Activated CD4-positive, CD25-positive, alpha-beta regulatory T cell treated with anti-CD3 and anti-CD28 coated beads, Interleukin-2, amount 50 U/mL, for 24 hours (primary cell): ENCODE results near the gene TMEM30A.
A peak's percentile ranks its signal among the peaks of the same experiment; 100 is the strongest.

Experiments used
- ATAC-seq, 2 donors: fragments of 150-1000 bp; cut with Tn5 transposase; one replicate each; pipeline ENCODE4 v1.10.0; 2021; ENCODE audit warnings: mild to moderate bottlenecking in 1 of 2, moderate library complexity in 1 of 2

The TMEM30A gene

GRCh38 chr6:75213112-75213511 lies 71.5 kb downstream of the TMEM30A start:
- ATAC-seq, result no peak

- ATAC-seq, result no peak
Measured at GRCh38 chr6:75211920-75212590, 72.5 kb downstream of the TMEM30A start.

DNA sequence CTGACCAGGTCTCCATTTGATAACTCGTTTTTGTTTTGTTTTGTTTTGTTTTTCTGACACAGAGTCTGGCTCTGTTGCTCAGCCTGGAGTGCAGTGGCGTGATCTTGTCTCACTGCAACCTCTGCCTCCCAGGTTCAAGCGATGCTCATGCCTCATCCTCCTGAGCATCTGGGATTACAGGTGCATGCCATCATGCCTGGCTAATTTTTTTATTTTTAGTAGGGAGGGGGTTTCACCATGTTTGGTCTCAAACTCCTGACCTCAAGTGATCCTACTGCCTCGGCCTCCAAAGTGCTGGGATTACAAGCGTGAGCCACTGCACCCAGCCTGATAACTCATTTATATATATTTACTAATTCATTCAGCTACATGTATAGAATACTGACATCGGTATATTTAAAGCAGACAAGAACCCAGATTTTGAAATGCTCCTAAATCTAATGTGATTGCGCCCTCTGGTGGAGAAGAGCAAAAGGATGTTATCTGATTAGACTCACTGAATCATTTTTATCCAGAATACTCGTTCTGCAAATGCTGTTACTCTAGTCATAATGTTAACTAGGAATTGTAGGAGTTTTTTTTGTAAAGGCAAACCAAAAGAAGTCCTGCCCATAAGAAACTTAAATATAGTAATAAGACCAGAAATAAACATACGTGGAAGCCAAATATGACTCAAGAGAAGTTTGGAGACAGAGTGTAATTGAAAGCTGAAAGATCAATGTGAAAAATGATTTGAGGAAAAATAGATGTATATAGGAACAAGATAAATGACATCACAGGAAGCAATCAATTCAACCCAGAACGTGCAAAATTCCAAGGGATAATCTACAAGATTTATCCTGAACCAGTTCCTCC lies 73.5 kb downstream of the TMEM30A start:
- no peak for ATAC-seq

GRCh38 chr6:75209184-75209723 lies 75.3 kb downstream of the TMEM30A start:
- ATAC-seq, result no peak

GRCh38 chr6:75208298-75209183 lies 76.1 kb downstream of the TMEM30A start:
- peak; percentile 83 to 87 for ATAC-seq

- ATAC-seq, result no peak
Measured at GRCh38 chr6:75206576-75207342, 77.8 kb downstream of the TMEM30A start.

DNA sequence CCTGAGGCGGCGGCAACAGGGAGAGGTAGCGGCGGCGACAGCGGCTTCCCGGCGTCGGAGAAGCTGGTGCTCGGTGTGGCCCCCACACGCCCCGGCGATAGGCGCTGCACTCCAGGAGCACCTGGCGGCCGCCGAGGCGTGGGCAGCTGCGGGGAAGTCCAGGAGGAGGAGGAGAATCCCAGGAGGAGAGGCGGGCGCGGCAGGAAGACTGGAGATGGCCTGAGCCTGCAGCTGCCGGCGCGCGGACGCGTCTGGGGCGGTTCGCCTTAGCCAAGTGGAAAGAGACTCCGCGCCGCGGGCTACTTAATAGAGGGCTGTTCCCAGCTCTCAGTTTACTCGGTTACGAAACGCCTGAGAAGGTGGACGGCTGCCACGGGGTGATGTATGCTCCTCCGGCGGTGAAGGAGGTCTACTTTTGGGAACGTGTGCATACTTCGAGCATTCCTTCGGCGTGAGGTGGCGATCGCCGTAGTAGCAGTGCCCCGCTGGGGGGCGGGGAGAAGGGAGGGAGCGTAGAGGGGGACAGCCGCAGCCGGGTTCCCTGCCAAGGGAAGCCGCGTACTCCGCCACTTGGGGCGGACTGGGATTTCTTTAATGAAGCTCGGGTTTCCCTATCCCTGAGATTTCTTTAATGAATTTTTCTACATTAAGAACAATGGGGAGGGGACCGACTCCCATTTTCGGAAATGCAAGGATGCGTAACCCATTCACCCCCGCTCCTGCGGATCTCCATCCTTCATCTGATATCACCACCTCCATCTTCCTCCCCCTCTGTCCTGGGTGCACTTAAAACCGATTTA lies 78.6 kb downstream of the TMEM30A start, which contains the start of gene COL12A1:
COL12A1 (minus strand) TSS at position 278 of the 800 bp plus-strand sequence. CDS start 3,261 bp downstream, outside the sequence.
- ATAC-seq, result no peak

DNA sequence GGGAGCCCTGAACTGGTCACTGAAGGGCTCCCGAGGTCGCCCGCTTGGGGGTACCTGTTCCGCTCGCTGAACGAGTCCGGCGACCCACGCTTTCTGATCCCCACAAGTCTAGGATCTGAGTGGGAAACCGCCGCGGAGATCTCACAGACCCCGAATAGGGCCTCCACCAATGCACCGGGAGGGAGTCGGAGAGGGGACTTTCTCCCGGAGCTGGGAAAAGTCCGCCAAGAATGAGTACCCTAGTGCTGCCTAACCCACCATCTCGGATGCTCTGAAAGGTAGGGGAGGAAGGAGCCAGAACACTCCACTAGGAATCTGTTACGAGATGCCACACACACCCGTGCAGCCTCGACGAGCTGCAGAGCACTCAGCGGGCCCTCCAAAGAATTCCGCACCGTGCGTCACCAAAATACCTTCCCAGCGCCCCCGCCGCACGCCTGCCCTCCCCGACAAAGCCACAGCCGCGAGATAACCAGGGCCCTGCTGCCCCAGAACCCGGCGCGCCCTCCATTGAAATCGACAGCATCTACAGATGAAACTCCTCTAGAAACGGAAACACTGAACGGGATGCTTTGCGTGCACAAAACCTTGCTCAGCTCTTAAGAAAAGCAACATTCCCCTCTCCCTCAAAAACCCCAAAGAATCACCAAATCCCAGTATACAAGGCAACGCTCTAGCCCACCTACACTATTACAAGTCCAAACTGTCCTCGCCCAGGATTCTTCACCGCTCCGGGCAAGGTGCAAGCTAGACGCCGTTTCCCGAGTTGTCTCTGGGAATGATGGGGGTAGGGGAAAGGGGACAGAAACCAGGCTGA lies 79.4 kb downstream of the TMEM30A start:
- no peak for ATAC-seq

- ATAC-seq, result no peak
Measured at GRCh38 chr6:75204217-75204958, 80.2 kb downstream of the TMEM30A start.

DNA sequence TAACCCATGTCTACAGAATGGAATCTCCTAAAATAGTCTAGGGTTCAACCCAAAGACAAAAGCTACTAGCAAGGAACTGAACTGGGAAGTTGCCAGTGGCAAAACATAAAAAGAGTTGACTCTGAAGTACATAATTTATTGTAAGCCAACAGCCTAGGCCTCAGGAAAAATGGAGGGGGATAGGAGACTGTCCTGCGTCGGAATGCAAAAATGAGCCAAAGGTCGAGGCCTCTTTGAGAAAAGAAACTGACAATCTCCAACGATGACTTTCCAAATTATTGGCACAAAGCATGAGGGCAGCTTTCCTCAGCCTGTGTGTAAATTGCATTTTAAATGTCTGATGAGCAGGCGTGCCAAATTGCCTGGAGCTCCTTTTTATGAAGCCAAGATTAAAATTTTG lies 80.9 kb downstream of the TMEM30A start:
- no peak for ATAC-seq
